GM21619 (cell line): ENCODE data around the gene CELF2.

Experiments
- ATAC-seq: cut with Tn5 transposase; IDR thresholded peaks from one replicate; pipeline ENCODE4 v1.9.1; 2021; ENCODE audit not compliant: unreplicated experiment

The CELF2 gene

DNA sequence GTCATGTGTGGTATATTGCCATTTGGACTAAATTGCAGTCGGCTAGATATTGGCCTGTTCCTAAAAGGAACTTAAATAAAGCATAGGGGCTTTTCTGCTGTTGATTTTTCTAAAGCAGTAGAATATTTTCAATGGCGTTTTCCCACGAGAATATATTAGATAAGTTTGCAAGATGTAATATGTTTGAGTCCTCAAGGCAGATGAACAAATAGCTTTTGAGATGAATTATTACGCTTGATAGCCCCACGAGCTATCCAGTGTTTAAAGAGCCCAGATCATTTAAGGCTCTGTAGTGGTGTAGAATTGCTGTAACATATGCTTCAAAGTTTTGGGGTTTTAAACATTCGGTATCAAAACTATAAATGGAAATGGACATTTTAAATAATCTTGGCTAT lies 2.9 kb downstream of the CELF2 start:
- no peak for ATAC-seq

DNA sequence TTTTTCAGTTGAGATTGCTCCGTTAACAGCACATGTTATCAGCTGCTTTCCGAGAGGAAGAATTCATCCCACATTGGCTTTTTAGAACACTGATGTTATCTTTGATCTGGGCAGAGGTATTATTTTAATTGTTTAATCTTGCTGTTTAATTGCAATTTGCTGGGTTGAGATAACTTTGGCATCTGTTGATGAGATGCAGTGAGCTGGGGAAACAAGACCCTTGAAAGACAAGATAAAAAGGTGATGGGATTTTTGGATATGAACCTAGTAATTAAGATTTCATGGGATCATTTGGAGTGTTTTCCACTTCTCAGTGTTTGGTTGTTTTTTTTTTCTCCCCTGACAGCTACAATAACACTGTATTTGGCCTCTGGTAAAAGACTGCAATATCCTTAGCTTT lies 4.5 kb downstream of the CELF2 start:
- no peak for ATAC-seq

DNA sequence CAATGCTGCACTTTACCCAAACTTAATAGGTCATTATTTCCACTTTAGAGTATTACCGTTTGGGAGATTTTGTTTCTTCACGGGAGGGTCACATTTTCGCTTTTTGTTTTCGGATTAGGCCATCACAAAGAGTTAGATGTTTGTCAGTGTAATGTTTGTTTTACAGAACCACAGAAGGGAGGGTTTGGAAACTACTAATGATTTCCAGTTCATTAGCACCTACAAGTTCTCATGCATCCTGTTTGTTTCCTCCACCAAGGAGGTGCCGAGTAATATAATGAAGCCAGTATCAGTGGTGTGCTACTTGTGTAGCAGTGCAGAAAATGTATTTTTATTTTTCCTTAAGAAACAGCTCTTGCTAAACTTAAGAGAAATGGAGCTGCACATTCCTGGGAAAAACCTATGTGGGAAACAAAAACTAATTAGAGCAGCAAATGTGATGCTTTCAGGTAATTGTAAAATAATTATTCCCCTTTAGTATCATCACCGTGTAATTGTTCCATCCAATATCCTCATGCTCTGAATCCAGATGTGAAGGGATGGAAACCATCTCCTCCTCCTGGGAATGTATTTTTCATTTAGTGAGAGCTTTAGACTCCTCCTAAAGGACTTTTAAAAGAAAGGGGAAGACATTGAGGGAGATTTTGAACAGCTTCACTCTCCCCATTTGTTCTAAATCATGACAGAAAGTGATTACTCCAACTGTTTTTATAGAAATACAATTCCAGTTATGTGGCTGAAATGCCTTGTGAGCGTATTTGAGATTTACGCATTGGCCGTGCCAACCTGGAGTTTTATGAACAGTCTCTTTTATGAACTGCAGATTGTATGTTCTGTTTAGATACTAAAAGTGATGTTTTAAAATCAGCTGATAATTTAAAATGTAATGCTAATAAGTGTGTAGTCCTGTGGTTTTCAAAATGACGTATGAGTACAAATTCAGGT lies 5.6 kb downstream of the CELF2 start:
- no peak for ATAC-seq

DNA sequence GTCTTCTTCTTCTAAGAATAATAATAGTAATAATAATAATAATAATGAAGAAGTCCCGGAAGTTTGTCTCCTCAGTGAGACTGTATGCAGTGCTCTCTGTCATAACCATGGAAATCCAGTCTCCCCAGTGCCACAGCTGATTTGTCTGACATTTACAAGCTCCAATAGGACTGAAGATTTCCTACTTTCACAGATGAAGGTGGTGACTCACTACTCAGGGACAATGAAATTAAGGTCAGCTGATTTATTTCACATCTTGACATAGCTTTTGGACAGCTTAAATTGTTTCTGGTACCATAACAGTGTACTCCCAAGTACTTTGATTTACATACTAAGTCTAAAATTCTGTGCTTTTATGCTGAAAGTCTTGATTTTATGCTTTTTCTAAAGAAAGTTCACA lies 6.9 kb downstream of the CELF2 start:
- ATAC-seq = no peak

DNA sequence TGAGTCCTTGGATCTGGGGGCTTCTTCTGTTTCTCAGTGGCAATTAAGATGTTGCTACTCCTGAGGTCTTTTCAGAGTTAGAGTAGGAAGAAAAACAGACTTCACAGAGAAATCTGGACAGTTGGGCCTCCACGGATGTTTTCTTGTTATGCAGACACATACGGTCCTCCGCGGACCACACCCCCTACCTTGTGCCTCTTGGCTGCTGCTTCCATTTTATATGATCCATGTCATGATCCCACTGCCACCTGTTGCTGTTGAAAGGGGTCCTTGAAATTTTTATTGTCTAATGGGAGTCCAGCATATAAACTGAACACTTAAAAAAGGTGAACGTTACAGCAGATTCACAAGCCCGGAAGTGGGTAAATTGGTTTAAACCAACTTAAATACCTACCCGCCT lies 8.3 kb downstream of the CELF2 start:
- ATAC-seq = no peak

DNA sequence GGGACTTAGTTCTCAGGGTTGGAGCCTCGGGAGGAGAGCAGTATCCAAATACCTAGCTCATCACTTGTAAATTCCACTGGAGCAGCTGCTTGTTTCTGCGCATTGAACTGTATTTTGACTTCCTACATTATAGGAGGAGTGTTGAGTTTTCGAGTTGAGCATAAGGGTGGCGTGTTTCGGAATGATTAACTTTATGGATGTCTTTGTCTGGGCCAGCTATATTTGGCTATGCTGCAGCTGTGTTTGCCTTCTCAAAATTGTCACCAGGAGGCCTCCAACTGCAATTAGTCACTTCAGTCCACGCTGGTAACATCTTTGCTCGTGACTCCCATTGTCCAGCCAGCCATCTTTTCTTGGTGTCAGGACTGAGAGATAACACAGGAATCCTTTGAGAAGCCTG lies 9.1 kb downstream of the CELF2 start:
- no peak for ATAC-seq

DNA sequence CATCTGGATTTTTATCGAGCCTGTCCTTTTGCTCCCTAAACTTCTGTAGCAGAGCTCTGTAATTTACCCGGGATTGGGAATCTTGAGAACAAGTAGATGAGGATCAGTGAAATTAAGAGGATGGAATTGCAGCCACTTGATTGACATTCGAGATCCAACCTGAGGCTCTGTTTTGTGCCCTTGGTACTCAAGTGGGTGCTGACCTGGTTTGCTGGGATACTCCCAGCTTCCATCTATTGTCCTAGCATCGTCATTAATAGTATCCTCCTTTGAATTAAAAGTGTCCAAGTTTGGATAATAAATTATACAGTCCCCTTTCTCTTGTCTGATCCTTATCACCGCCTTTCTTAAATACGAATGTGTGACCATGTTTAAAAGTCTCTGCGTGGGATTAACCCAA lies 17.1 kb downstream of the CELF2 start:
- ATAC-seq = no peak

DNA sequence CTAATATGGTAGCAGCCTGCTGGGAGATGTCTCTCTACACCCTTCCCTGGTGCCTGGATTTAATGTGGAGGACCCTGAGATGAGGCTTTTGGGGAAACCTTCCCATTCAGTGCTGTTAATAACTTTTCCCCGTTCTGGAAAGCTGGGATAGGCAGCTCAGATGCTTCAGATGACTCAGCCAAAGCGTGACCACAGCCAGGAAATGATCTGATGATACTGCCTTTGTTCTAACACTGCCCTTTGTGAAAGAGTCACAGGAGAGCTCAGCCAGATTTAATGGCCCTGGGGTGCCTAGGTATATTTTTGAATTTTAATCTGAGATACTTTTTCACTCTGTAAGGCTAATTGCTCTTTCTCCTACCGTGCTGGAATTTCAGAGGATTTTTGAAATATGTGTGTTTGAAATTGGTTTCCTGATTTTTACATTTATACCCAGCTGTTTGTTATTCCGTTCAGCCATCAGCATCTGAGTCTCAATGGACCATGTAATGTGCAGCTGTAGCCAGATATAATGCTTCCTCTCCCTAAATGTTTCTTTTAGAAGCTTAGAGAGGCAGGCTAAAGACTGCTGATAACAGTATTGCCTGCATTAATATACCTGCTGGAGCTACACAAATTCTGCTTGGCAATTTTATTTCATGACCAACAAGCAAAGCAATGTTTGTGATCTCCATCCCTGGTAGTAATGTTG lies 17.8 kb downstream of the CELF2 start:
- ATAC-seq = no peak

DNA sequence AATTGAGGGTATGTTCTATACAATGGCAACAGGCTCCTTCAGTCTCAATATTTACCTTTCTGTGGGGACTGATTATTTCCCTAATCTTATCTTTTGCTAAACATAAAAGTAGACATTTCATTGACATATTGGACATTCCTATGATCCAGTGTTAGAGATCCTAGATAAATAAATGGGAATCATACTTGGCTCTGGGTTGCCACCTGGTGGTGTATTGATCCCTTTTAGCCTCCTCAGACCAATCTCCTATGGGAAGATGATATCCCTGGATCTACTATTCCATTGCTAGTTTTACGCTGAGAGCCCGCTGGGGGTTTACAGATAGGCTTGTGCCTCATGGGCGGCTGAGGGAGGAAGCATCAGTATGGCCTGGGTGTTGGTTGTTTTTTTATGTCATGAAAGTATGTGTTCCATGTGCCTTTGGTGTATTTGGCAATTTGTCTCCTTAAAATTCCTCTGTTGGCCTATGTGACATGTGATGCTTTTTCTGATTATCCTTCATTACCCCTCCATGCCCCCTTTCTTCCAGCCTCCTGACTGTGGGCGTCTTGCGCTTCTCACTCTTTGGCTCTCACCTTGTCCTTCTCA lies 18.8 kb downstream of the CELF2 start:
- ATAC-seq = no peak

DNA sequence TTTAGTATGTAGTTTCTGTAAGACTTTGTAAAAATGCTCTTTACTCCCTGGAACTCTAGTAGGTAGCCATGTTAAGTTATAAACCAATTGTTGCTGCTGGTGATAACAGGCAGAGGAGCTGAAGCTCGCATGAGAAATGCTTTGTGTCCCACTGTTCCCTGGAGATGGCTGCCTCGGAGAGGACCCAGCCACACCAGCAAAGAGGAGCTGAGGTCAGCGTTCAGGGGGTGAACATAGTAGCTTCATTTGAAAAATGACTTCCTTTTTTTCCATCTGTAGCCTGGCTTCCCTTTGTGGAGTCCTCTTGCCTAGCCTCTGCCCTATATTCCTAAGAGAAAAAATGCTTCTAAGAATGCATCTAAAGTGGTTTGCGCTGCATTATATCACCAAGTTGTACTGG lies 20.3 kb downstream of the CELF2 start:
- no peak for ATAC-seq

DNA sequence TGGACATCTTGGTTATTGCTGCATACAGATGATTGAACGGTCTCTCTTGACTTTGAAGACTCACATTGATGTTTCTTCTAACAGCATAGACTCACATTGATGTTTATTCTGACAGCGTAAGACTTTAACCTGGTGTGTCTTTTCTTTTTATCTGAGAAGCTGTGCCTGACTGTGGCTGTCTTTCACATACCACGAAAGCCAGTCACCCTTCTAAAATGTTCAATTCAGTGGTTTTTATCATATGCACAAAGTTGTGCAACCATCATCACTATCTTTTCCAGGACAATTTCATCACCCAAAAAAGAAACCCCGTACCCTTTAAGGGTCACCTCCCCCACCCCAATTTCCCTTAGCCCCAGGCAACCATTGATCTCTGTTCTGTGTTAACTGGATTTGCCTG lies 24.7 kb downstream of the CELF2 start:
- no peak for ATAC-seq

DNA sequence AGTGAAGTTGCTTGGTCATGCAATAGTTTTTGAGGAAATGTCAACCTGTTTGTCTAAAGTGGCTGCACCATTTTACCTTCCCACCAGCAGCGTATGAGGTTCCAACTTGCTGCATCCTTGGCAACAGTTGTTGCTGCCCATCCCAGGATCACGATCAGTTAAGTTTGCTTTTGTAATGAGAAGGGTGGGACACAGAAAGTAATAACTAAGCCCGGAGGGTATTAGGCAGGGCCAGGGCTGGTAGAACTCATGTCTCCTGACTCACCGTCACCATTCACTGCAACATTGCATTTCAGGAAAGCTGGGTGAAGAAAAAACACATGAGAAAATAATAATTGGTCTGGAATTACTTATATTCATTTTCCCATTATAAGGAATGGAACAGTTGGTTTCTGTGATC lies 25.4 kb downstream of the CELF2 start:
- no peak for ATAC-seq

DNA sequence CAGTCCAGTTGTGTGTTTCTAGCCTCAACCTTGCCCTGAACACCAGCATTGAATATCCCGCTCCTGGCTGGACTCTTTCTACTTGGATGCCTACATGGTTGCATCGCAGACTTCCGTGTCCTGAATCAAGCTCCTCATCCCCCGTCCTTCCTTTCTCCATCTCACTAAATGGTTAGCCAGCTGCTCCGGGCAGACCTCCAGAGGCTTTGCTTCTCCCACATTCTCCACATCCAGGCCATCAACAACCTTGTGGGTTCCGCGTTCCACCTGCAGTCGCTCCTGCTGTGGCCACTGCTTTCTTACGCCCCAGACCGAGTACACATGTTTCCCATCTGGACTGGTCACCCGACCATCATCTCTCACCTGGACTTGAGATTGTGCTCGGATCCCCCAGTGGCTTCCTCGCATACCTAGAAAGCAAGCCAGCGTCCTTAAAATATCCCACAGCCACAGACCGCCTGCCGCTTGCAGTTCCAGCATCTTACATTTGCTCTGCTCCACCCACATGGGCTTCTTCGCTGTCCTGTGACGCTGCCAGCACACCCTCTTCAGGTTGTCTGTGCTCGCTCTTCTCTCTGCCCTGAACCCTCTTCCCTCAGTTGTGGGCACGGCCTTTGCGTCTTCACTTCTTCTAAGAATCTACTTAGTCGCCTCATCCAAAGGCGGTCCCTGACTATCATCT lies 25.9 kb downstream of the CELF2 start:
- ATAC-seq = no peak

DNA sequence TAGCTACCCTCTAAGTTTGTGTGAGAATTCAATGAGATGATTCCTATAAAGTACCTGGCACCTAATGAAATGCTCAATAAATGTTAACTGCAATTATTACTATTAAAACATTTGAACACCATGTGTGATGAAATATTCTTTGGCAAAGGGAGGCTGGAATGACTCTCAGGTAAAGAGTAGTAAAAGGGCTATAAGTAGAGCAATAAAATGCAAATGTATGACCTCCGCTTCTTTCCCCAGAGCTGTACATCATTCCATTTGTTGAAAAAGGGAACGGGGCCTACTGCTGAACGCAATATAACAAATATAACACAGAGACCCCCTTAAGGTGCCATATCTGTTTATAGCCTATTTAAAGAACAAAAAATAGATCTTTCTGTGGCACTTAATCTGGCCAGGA lies 27.8 kb downstream of the CELF2 start:
- no peak for ATAC-seq

DNA sequence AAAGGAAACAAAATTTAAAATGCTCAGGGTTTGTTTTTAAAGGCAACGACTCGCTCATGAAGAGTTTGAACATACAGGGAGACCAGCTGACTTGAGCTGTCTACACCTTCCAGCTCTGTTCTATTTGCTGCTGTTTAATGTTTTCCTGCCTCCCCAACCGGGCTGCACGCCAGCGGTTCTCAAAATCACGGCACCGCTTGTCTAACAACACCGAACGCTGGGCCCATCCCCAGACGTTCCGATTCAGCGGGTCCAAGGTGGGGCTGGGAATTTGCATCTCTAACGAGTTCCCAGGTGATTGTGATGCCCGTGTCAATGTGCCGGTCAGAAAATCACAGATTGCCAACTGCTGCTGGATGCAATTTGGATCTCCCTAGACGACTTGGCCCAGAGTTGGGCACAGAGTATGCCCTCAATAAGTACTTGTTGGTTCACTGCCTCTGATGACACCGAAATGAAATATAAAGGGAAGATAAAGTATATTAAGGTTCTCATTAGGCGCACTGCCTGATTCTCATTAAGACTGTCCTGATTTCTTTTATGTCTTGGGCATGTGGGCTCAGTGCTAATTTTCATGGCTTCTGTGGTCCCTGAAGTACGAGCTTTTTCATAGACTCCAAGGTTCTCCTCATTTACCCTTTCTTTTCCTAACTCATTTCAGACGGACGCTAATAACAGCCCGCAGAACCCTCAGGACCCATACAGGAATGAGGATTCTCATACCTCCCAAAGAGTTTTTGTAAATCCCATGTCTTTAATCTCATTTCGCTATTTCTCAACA lies 28.5 kb downstream of the CELF2 start:
- no peak for ATAC-seq

DNA sequence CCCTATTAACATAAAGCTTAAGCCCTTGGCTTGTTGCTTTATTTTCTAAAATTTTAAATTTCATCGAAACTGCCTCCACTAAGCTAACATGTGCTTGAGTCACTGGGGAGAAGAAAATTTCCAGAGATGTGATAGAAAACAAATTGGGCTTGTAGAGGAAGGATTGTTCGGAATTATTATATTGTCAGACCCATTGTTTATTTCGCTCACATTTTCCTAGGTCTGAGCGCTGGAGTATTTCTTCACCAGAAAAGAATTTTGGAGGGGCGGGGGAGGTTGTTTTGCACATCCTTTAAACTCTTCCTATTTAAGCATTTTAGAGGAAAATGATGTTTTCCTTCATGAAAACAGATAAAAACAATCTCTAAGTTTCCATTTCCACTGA lies 29.1 kb downstream of the CELF2 start:
- no peak for ATAC-seq

DNA sequence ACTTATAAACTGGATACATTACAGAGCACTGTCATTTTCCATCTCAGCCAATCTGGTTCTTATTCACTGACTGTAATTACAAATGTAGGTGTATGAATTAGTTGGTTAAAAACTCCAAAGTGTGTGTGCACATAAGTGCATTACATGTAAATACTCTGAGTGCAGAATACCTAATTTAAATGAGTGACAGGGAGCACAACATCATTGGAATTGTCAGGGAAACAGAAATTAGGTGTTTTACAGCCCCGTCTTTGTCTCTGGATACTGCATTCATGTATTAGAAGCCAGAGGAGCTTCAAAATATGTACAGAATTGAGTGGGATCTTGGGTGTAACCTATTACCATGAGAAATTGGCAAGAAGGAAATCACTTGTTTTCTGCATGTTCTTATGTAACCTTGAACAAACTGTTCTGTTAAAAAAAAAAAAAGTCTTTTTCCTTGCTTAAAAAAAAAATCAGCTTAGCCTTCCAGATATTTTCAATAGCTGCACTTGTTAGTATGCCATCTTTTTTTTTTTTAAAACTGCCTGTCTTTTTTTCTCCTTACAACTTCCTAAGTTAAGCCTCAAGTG lies 31.1 kb downstream of the CELF2 start:
- no peak for ATAC-seq

DNA sequence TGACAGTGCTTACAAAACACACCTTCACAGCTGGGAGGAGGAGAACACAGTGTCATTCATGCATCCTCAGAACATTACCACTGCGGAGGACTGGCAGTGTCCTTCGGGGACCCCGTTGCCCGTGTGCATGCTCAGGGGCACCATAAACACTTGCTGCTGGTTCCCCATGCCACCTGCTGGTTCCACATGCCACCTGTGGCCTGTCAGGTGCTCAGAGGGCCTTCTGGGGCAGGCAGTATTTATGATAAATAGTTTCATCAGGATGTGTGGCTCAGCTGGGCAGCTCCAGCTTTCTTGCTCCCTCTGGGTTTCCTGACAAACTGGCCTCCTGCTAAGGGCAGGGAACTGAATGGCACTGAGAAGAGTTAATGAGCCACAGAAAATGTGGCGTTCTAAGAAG lies 32.1 kb downstream of the CELF2 start:
- ATAC-seq = no peak

DNA sequence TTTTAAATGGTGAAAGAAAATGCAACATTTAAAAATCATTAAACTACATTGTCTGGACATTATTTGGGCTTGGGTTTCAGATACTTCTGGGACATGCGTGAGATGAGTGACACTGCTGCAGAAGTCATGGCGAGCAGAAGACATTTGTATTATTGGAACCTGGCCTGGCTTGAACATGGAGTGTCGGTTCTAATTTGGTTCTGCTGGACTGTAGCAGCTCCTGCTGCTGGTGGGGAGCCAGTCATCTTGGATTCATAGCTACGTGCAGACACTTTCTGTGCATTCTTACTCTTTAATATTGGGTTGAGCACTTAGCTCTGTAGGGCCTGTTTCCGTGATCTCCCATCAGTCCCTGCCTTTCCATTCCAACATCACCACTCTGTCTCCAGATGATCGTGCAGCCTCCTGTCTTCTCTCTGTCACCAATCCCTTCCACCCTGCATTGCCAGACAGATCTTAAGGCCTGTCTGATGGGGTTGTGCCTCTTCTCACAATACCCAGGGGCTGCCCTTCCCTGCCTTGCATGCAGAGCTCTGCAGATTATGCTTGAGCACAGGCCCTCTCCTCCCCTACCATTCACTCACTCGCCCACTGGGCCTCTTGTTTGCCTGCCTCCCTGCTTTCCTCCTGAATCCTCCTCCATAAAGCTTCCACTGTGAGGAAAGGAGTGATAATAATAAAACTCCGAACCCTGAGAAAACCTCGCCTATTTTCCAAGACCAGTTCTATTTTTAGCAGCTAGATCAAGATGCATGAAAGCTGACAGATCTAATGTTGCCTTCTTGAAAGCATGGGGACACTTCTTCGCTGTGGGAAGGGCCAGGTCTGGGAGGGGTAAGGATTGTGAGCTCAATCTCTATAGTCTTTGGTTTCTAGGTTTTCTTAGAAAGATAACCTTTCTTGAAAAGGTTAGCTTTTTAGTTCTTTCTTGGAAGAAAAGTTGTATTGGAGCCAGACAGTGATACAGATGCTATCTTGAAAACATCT lies 32.9 kb downstream of the CELF2 start:
- ATAC-seq = no peak
